ENCODE data around the gene RREB1.

RREB1 gene

DNA sequence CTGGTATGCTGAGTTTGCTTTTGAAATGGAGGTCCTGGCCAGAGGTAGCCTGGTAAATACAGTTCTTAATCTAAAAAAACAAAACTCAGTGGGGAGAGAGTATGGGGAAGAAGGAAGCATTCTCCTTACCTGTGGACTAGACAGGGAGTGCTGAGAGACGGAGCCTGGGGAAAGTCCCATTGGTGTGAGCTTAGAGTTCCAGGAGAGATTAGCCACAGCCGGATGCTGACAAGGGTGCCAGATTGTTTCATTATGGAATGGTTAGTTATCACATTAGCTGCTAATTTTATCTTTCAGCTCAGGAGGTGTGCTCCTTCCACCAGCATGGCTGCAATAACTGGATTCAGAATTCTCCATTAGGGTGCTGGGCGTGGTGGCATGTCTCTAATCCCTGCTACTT, 75.9 kb downstream of the RREB1 start:
- DNase-seq (ENCODE audit: low spot score): no peak
- TF ChIP-seq, protein P1, sequence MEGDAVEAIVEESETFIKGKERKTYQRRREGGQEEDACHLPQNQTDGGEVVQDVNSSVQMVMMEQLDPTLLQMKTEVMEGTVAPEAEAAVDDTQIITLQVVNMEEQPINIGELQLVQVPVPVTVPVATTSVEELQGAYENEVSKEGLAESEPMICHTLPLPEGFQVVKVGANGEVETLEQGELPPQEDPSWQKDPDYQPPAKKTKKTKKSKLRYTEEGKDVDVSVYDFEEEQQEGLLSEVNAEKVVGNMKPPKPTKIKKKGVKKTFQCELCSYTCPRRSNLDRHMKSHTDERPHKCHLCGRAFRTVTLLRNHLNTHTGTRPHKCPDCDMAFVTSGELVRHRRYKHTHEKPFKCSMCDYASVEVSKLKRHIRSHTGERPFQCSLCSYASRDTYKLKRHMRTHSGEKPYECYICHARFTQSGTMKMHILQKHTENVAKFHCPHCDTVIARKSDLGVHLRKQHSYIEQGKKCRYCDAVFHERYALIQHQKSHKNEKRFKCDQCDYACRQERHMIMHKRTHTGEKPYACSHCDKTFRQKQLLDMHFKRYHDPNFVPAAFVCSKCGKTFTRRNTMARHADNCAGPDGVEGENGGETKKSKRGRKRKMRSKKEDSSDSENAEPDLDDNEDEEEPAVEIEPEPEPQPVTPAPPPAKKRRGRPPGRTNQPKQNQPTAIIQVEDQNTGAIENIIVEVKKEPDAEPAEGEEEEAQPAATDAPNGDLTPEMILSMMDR (IDR thresholded peaks at IDR 0.05; ENCODE audit: borderline replicate concordance, control extremely low read depth, extremely low read depth, insufficient read depth, missing control alignments): no peak
- in situ Hi-C loops (cut with MboI; ENCODE audit: low sequenced_read_pairs, unreplicated experiment): no loop called here

DNA sequence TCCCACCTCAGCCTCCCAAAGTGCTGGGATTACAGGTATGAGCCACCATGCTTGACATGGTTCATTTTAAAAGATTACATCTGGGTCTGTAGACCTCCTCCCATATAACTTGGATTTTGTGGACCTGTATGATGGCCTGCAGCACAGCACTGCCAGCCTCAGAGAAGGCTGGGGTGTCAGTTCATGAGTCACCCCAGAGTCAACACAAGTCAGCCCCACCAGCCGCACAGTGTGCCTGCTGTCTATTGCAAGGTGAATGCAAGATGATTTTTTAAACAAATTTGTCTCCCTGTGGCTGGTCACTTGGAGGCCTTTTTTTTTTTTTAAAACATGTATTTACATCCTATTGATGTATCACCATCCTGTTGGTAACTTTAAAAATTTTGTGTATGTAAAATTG, 76.7 kb downstream of the RREB1 start:
- TF ChIP-seq, protein P1 (IDR thresholded peaks at IDR 0.05; ENCODE audit: borderline replicate concordance, control extremely low read depth, extremely low read depth, insufficient read depth, missing control alignments): no peak
- DNase-seq (ENCODE audit: low spot score): no peak
- in situ Hi-C loops (cut with MboI; ENCODE audit: low sequenced_read_pairs, unreplicated experiment): no loop called here

DNA sequence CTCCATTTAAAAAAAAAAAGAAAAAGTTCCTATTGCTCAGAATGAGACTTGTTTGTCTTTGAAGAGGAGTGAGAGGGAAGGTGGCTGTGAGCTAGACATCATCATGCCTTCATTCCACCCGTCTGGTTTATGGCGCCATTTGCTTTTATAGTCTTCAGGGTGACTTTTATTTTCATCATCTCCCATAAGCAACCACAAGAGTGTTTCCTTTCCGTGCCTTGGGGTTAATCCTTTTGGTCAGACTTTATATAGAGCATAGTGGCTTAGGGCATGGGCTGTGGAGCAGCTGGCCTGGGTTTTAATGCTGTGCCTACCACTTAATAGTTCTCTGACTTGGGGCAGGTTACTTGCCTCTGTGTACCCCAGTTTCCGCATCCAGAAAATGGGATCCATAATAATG, 77.8 kb downstream of the RREB1 start:
- DNase-seq (ENCODE audit: low spot score): no peak
- TF ChIP-seq, protein P1 (IDR thresholded peaks at IDR 0.05; ENCODE audit: borderline replicate concordance, control extremely low read depth, extremely low read depth, insufficient read depth, missing control alignments): no peak
- in situ Hi-C loops (cut with MboI; ENCODE audit: low sequenced_read_pairs, unreplicated experiment): no loop called here

DNA sequence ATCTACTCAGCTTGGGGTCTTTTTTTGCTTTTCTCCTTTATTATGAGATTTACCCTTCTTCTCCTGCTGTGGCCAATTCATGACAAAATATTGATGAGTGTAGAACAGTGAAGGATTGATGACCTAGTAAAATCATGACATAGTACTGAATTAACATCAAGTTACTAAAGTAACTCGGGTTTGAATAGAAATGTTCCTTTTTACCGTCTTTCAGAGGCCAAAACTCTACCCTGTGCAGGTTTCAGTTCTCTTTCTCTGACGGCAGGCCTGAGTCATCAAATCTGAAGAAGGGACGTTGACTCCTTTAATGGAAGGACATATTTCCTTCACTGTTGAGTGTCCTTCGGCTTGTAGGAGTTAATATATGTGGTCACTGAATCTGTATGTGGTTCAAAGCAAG, 80.7 kb downstream of the RREB1 start:
- TF ChIP-seq, protein P1 (IDR thresholded peaks at IDR 0.05; ENCODE audit: borderline replicate concordance, control extremely low read depth, extremely low read depth, insufficient read depth, missing control alignments): no peak
- in situ Hi-C loops (cut with MboI; ENCODE audit: low sequenced_read_pairs, unreplicated experiment): no loop called here
- DNase-seq (ENCODE audit: low spot score): peak; percentile 76

DNA sequence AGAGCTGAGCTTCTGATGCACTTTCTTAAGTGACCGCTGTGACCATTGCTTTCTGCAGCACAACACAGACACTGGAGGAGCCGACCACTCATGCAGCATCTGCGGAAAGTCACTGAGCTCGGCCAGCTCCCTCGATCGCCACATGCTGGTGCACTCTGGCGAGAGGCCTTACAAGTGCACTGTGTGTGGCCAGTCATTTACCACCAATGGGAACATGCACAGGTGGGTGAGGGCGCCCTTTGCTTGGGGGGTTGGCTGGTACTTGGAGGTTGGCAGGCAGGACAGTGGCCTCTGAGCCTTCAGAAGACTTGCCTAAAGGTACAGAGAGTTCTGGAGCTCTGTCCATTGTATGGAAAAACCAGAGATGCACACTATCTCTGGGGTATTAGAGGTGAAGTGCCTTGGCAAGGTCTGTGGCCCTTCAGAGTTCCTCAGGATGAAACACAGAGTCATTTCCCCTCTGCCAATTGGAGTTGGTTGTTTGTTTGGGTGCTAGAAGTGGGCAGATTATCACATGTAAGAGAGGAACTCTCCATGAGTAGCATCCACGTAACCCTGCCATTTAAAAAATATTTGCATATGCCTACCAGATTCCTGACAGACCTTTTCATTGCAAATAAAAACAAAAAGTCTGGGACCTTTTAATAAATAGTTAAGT, 81.5 kb downstream of the RREB1 start:
- TF ChIP-seq, protein P1 (IDR thresholded peaks at IDR 0.05; ENCODE audit: borderline replicate concordance, control extremely low read depth, extremely low read depth, insufficient read depth, missing control alignments): no peak
- no peak for DNase-seq (ENCODE audit: low spot score)
- in situ Hi-C loops (cut with MboI; ENCODE audit: low sequenced_read_pairs, unreplicated experiment): no loop called here

DNA sequence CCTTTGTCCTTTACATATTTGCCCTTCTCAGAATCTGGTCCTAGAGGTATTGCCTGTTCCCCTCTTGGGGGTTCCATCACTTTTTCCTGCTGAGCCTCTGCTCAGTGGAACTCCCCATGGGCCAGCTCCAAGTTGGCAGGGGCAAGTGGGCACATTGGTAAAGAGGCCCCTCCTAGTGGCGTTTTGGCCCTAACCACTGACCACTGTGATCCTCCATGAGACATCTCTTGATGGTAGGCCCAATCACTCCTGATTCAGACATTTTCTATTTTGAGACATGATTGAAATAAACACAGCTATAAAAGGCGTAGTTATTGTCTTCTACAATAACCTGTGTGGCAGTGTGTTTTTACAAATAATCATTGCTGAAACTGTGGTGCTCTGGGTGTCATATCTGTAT, 83.0 kb downstream of the RREB1 start:
- DNase-seq (ENCODE audit: low spot score): no peak
- TF ChIP-seq, protein P1 (IDR thresholded peaks at IDR 0.05; ENCODE audit: borderline replicate concordance, control extremely low read depth, extremely low read depth, insufficient read depth, missing control alignments): no peak
- in situ Hi-C loops (cut with MboI; ENCODE audit: low sequenced_read_pairs, unreplicated experiment): no loop called here

All from GM13976 (cell line).